Large intestine (tissue), 3 donors: ENCODE measurements around the gene BLM. TPM values are rescaled to one million over a fixed set of nuclear protein-coding genes. Genes with fewer than 3 reads are reported as not detected.

ENCODE experiments used
- DNase-seq, 2 donors: peaks; one replicate each; pipeline versions ENCODE4 v3.0.0 to v3.0.0-alpha.2; 2013
- H3K27ac ChIP-seq: one replicate; pipeline ENCODE4 v1.5.1; 2013; ENCODE audit warnings: low read length
- H3K27me3 ChIP-seq: 2 replicates; pipeline ENCODE4 v1.6.1; 2013; ENCODE audit warnings: low read length; ENCODE audit not compliant: control insufficient read depth, insufficient read depth
- H3K36me3 ChIP-seq: 2 replicates; pipeline ENCODE4 v1.6.1; 2013; ENCODE audit warnings: low read length; ENCODE audit not compliant: control insufficient read depth, insufficient read depth
- H3K4me1 ChIP-seq: one replicate; pipeline ENCODE4 v1.6.1; 2013; ENCODE audit warnings: low read length; ENCODE audit not compliant: control insufficient read depth, insufficient read depth
- H3K4me3 ChIP-seq: one replicate; pipeline ENCODE4 v1.5.1; 2013; ENCODE audit warnings: low read length
- H3K9me3 ChIP-seq: one replicate; pipeline ENCODE4 v1.6.1; 2013; ENCODE audit warnings: mild to moderate bottlenecking, low read depth, low read length, moderate library complexity; ENCODE audit not compliant: control insufficient read depth
- WGBS: methylation state at CpG from one replicate; pipeline ENCODE4 v1.1.5; 2013; ENCODE audit warnings: low lambda C conversion rate; ENCODE audit not compliant: insufficient coverage; 5-methylcytosine and 5-hydroxymethylcytosine counted together
- polyA plus RNA-seq: library from polyadenylated mRNA; unstranded; fragments of 120-200 nt; gene quantifications from one replicate; pipeline ENCODE4 v1.2.1, GENCODE V29; 2013

Gene BLM
- polyA plus RNA-seq, 1 donor: 4.2 TPM

DNA sequence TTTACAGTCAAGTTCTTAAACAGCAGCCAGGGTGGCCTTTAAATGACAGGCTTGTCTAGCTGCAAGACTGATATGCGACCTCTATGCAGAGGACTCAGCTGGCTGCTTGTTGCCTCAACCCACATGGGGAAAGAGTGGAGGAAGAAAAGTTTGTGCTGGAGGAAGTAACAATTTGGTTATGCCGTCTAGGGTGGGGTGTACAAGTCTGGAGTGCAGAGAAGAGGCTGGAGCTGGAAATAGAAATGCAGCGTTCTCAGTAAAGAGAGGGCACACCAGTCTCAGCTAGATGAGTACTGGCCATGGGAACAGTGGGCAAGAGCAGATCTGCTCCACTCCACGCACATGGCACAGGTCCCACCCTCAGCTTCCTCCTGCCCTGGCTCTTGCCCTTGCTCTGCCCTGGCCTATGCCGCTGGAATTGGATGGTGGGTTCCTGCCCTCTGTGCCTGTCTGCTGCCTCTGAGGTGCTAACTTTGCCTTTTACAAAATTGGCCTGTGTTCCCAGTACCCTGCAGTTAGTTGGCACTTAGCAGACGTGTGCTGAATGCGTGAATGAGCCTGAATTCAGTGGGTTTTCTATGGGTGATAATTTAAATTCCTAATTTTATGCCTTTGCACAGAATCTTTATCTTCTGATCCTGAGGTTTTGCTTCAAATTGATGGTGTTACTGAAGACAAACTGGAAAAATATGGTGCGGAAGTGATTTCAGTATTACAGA, 91.5 kb downstream of the BLM start:
- H3K27ac ChIP-seq: no peak overlapping the region
- H3K4me3 ChIP-seq: no peak overlapping the region
- WGBS: 80% methylated on average over 1 of the region's 8 CpGs
- H3K36me3 ChIP-seq: peaks cover 3% of the 10 kb centered on the region
- DNase-seq: no peak
- no peaks in the 10 kb centered on the region for H3K9me3 ChIP-seq
- H3K4me1 ChIP-seq: no peaks in the 10 kb centered on the region
- no peaks in the 10 kb centered on the region for H3K27me3 ChIP-seq

DNA sequence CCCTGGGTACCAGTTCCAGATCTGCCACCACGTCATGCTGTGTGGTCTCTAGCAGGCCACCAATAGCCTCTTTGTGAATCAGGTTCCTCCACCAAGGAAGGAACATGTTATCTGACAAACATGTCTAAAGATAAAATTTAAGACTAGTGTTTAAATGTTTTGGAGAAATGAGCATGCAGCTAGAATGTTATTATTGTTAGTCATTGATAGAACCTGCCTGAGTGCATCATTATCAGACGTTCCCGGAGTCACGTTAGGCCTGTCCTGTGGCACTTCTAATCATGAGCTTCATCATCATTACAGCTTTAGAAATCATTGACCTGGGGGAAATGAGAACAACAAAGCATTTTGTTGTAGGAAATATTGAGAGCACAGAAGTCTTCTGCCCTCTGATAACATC, 92.4 kb downstream of the BLM start:
- no peaks in the 10 kb centered on the region for H3K9me3 ChIP-seq
- peaks cover 4% of the 10 kb centered on the region for H3K4me1 ChIP-seq
- WGBS: no CpG with 5 or more reads among the region's 4 CpGs
- DNase-seq: no peak
- H3K27ac ChIP-seq: no peak overlapping the region
- H3K36me3 ChIP-seq: peaks cover 3% of the 10 kb centered on the region
- H3K27me3 ChIP-seq: no peaks in the 10 kb centered on the region
- no peak overlapping the region for H3K4me3 ChIP-seq

DNA sequence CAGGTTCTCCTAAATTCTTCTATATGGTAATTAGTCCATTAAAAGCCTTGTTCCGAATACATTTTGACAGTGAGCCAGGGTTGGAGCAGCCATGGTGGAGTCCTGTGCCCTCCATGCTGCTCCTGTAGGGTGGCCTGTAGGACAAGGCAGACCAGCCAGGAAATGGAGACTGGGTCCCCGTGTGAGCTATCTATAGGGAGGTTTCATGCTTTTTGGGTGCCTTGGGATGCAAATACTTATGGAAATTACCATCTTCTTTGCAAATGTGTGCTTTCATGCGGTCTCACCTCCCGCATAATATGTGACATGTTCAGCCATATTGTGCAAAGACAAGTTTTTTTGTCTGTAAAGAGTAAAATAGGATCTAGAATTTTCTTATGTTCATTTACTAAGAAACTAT, 93.2 kb downstream of the BLM start:
- H3K9me3 ChIP-seq: no peaks in the 10 kb centered on the region
- DNase-seq: no peak
- H3K4me1 ChIP-seq: peaks cover 4% of the 10 kb centered on the region
- no peak overlapping the region for H3K27ac ChIP-seq
- peaks cover 3% of the 10 kb centered on the region for H3K36me3 ChIP-seq
- whole genome bisulfite sequencing: no CpG with 5 or more reads among the region's 4 CpGs
- H3K27me3 ChIP-seq: no peaks in the 10 kb centered on the region
- H3K4me3 ChIP-seq: no peak overlapping the region

DNA sequence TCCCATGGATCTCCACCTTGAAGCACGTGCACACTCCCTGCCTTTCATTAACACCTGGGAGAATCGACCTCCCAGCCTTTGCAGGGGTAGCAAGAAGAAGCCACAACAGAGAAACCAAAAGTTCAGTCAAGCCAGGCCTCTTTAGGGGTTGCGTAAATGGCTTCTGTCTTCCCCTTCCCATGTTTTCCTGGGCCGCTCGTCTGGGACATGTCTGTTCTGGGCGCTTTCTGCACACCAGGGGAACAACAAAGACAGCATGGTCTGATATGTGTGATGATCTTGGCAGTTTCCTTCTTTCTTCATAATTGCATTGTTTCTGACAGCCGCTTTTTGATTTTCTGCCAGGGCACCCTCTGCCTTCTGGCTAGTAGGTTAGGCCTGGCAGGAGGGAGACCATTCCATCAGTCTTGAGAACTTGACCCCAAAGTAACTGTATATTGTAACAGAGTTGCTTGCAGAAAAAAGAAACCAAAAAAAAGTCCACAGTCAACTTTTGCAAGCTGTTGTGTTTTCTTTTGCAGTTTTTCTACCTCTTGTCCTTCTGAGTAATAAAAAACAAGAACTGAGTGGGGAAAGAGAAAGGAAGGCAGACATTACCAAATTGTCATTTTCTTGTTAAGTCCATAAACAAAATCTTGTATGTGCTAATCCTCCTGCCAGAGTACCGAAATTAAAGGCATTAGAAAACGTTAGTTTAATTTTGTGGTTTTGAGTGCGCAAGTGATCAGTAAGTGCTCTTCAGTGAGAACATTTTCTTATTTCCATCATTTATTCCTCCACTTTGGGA, 95.2 kb downstream of the BLM start:
- WGBS: no CpG with 5 or more reads among the region's 10 CpGs
- H3K9me3 ChIP-seq: no peaks in the 10 kb centered on the region
- no peaks in the 10 kb centered on the region for H3K27me3 ChIP-seq
- no peak overlapping the region for H3K4me3 ChIP-seq
- H3K27ac ChIP-seq: no peak overlapping the region
- peaks cover 4% of the 10 kb centered on the region for H3K4me1 ChIP-seq
- H3K36me3 ChIP-seq: peaks cover 3% of the 10 kb centered on the region
- DNase-seq: no peak

DNA sequence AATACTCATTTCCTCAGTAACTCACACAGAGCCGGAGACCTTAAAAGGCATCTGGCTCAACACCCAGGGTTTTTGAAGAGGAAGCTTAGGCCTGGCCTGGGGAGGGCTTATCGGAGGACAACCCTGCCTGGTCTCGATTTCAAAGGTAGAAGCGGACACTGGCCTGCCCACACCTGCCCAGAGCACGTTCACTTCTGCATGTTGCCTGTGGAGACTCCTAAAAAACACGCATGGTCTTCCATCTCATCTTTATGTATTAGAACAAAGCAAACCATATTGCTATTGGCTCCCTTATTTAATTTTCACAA, 95.8 kb downstream of the BLM start:
- Histone ChIP-seq H3K4me1 (peaks cover 4% of the 10 kb centered on the region), H3K36me3 (peaks cover 3% of the 10 kb centered on the region), H3K4me3 (no peak overlapping the region), H3K27me3 (no peaks in the 10 kb centered on the region), H3K27ac (no peak overlapping the region), H3K9me3 (no peaks in the 10 kb centered on the region)
- WGBS: 100% methylated on average over 1 of the region's 6 CpGs
- DNase-seq: no peak

DNA sequence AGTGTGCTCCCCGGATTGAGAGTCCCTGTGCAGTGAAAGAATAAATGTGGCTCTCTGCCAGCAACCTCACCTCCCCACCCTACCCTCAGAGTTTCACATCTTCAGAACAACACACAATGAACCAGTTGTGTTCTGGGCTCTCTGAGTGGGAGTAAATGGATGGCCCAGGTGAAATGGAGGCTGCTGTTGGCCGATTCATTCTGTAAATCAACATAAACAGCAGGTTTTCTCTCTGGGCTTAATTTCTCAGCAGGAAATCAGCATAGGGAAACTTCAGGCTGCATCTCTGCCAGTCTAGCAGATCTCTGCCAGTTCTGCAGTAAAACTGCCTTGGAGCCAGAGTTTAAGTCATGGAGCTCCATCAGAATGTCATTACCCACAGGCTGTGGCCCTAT, 96.6 kb downstream of the BLM start:
- peaks cover 3% of the 10 kb centered on the region for H3K36me3 ChIP-seq
- H3K4me3 ChIP-seq: no peak overlapping the region
- no peak overlapping the region for H3K27ac ChIP-seq
- H3K9me3 ChIP-seq: no peaks in the 10 kb centered on the region
- WGBS: no CpG with 5 or more reads among the region's 2 CpGs
- DNase-seq: no peak
- peaks cover 4% of the 10 kb centered on the region for H3K4me1 ChIP-seq
- no peaks in the 10 kb centered on the region for H3K27me3 ChIP-seq

DNA sequence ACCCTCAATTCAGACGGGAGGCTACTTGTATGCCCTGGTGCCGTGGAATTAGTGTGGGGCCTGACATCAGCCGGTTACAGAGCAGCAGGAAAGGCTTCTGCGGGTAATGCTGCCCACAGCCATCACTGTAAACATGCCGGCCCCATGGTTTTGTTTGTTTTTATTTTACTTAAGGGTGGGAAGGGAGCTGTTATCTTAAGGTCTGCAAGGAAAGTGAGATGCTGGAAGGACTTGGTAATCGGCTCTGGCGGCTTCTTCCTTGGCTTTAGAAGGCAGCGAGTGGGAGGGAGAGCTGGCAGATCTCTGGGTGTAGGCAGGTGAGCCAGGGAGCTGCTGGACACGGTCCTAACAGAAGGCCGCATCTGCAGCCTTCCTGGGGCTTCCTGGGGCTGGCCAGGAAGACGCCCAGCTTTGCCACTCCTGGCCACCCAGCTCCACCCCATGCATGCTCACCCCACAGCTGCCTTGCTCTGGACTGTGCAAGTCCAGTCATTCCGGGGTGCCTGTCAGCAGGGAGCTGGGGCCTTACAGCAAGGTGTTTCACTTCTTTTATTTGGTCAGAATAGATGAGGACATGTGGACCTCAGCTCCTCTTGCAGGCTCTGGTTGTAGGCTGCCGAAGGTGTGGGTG, 97.2 kb downstream of the BLM start:
- Histone ChIP-seq H3K9me3 (no peaks in the 10 kb centered on the region), H3K36me3 (peaks cover 3% of the 10 kb centered on the region), H3K27ac (no peak overlapping the region), H3K27me3 (no peaks in the 10 kb centered on the region), H3K4me3 (no peak overlapping the region), H3K4me1 (peaks cover 4% of the 10 kb centered on the region)
- no peak for DNase-seq
- WGBS: no CpG with 5 or more reads among the region's 13 CpGs

DNA sequence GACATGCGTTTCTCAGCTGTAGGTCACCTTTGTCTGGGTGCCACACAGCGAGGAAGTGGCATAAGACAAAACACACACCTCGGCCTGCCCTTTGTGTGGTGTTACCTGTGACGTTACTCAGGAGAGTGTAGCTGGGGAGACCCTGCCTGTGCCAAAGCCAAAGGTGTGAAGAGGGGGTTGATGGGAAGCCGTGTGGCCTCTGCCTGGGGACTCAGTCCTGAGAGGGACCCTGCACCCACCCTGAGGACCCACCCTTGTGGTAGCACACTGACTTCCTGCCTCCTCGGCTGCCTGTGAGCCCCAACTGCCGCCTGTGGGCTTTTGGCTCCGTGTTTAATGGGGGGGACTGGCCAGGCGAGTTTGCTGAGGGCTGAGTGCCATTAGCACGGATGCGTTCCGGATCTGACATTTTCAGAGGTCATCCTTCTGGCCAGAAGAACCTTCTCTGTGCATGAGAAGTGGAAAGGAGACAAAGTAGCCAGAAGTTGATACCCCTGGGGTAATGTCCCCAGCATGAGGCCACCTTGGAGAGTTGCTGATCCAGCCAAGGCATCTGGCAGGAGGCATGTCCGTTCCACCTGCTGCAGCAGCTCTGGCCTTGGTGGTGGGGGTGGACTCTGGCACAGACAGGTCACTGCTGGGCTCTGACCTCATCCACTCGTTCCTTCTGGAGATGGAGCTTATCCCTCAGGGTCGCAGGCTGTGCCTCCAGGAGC, 99.4 kb downstream of the BLM start:
- no CpG with 5 or more reads among the region's 15 CpGs for WGBS
- Histone ChIP-seq H3K27me3 (no peaks in the 10 kb centered on the region), H3K27ac (no peak overlapping the region), H3K9me3 (no peaks in the 10 kb centered on the region), H3K36me3 (no peaks in the 10 kb centered on the region), H3K4me1 (peaks cover 4% of the 10 kb centered on the region), H3K4me3 (no peak overlapping the region)
- no peak for DNase-seq

DNA sequence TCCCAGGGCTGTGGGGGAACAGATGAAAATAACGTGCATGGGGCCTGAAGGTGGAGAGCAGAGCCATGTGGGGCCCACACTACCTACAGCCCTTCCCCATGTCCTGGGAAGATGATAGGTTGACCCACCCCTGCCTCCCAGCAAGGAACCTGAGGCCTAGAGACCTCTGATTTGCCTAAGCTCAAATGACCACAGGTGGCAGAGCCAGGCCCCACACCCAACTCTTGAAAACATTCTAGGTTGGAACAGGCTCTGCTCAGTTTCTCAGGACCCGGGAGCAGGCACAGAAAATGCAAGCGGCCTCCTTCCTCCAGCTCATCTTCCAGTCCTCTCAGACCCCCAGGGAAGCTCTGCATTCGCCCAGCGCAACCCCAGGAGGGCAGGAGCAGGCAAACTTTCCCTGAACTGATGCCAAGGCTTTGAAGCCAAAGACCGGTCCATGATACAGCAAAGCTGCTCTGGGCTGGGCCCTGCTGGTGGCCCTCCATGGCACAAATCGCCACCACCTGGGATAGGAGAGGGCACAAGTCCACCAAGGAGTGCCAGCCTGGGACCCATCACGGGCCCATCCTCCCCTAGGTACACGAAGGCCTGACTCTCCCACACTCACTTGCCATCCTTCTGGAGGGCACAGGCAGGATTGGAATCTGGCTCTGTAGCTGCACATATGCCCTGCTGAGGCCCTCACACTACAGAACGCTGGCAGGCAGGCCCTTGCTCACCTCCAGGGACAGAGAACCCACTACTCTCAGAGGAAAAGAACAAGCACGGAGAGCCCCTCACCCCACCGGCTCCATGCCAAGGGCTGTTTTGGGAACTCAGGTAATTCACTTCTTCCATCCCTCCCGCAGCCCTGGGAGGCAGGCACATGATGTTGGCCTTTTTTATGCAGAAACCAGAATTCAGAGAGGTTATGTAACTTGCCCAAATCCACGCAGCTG, 100.2 kb downstream of the BLM start:
- Histone ChIP-seq H3K9me3 (no peaks in the 10 kb centered on the region), H3K36me3 (no peaks in the 10 kb centered on the region), H3K4me3 (no peak overlapping the region), H3K27me3 (no peaks in the 10 kb centered on the region), H3K4me1 (peaks cover 4% of the 10 kb centered on the region), H3K27ac (no peak overlapping the region)
- DNase-seq: no peak
- WGBS: 67% methylated on average over 1 of the region's 14 CpGs
